Activated CD4-positive, alpha-beta T cell treated with anti-CD3 and anti-CD28 coated beads, Interleukin-2, Interleukin-6, amounts not matched to agents 100 ng/mL and 50 ng/mL, durations not matched to agents 16 hours and 8 hours (primary cell): Measurements from ENCODE around the gene PLK4.
A peak's percentile ranks its signal among the peaks of the same experiment; 100 is the strongest.
"Not testable (repeated sequence)": the region's sequence is repeated elsewhere in the genome, so short reads cannot be mapped to it uniquely, and the experiment has no call there.

Experiments used
- DNase-seq: peaks from one replicate; pipeline ENCODE4 v3.0.0-alpha.2; 2020

The PLK4 gene

DNA sequence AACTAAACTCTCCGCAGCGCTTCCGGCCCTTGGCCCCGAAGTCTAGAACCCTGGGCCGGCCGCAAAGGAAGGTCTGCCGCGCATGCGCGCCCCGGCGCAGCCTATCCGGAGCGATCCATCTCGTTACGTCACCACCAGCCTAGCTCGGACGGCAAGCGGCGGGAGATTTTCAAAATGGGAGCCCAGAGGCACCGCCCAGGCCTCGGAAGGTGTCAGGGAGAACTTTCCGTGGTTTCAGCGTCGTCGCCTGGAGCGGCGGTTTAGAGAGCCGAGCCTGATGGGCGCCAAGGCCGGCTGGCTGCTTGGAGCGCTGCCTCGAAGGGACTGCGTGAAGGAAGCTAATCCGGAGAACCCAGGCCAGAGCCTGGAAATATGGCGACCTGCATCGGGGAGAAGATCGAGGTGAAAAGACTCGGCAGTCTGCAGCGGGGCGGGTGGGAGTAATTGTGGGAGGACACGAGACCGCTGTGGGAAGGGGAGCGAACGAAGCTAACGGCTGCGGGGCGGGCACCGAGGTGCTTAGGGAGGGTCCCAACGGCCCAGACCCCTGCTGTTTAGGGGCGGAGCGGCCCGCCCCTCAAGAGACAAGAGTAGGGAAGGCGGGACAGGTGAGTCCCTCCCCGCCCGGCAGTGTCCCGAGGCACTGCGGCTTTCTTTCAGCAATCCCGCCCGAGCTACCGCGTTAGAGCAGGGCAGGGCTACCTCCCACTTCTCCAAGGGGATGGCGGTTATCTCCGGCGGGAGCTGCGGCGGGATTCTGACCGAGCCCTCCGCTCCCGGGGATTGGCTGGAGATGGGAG, at the start of gene PLK4:
TSS of gene PLK4 (plus strand) at position 131 of the 800 bp plus-strand sequence. CDS start at position 373, 242 bp downstream.
- peak; percentile 98 for DNase-seq

GRCh38 chr4:127832585-127832984, 48.1 kb upstream of the PLK4 start:
- DNase-seq = no peak

DNA sequence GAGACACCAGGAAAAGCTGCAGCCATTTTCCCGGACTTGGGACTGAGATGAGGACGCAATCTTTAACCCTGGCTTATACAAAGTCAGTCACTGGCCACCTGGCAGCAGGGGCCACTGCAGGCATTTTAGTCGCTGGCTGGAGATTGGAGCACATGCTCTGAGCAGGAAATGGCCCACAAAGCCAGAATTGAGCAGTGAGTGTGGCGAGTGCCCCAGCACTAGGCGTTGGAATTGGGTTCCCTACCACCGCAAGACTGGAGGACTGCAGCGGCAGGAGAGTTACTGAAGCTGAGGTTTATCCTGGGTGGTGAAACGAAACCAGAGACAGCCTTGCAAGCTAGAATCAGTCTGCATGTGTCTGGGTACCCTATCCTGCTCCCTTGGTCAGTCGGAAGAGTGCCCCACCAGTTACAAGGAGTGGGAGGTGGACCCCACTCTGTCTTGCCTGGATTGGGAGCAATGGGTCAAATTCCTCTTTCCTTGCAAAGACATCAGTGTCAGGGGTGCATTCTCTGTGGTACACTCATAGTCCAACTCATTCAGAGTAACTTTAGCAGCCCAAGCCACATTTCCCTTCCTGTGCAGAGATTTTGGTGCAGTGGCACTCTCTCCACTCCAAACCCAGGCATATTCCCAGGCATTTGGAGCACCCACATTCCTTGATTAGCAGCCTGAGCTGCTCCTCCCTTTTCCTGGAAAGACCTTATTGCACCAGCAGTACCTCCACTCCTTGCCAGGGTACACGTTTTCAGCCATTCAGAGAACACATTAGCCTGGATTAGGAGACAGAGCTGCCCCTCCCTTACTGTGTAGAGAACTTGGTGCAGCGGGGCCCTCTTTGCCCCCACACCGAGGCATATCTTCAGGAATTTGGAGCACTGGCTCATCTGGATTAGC, 36.7 kb upstream of the PLK4 start:
- no peak for DNase-seq

DNA sequence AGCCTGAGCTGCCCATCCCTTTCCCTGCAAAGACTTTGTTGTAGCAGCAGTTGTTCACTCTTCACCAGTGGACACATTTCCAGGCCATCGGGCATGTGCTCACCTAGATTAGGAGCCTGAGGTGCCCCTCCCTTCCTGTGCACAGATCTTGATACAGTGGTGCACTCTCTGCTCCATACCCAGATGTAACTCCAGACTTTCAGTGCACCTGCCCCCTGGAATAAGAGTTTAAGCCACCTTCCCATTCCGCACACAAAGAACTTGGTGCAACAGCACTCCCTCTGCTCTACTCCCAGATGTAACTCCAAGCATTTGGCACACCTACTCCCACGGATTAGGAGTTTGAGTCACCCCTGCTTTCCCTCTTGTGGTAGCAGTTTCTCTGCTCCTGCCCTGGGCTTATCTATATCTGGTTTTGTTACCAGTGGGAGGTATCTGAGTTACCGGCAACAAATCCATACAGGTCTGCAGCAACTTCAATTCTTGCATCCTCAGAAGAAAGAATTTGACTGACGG, 36.0 kb upstream of the PLK4 start:
- no peak for DNase-seq

GRCh38 chr4:127846061-127846460, 34.6 kb upstream of the PLK4 start:
- DNase-seq = no peak

GRCh38 chr4:127846765-127847164, 33.9 kb upstream of the PLK4 start:
- no peak for DNase-seq

DNA sequence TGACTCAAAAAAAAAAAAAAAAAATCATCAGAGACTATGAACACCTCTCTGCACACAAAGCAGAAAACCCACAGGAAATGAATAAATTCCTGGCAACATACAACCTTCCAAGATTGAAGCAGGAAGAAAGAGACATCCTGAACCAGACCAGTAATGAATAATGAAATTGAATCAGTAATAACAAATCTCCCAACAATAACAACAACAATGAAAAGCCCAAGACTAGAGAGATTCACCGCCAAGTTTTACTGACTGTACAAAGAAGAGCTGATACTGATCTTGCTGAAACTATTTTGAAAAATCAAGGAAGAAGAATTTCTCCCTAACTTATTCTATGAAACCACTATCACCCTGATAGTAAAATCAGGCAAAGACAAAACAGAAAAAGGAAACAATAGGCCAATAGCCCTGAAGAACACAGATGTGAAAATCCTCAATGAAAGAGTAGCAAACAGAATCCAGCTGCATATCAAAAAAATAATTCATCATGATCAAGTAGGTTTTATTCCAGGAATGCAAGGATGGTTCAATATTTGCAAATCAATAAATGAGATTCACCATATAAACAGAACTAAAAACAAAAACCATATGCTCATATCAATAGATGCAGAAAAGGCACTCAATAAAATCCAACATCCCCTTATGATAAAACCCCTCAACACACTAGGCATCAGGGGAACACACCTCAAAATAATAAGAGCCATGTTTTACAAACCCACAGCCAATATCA, 31.0 kb upstream of the PLK4 start:
- DNase-seq = no peak

- DNase-seq = no peak
Measured at GRCh38 chr4:127852661-127853060, 28.0 kb upstream of the PLK4 start.

DNA sequence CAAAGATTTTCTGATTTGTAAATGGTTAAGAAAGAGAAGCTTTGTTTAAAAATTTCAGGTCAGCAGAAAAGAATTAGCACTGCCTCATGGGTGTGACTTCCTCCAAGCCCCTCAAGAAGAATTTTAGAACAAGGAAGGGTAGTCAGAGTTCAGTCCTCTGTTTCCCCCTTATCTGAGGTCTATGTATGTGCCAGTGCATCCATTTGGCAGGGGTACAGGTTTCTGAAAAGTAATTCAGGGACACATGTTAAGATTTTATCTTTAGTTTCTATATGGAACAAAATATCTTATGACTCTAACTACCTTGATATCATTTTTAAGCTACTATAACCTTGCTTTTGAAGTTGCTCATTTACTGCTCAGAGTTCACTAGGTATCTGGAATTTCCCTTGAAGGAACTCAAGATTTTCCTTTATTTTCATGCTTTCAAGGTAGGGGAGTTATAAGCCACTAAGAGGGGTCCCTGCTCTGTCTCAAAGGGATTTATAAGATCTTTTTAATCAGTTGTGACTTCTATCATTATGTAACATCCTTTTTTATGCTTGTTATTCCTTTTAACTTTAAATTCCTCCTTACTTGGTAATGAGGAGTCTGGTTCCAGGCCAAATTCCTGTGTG, 24.4 kb upstream of the PLK4 start:
- no peak for DNase-seq

GRCh38 chr4:127856813-127857447, 23.8 kb upstream of the PLK4 start:
- DNase-seq = no peak

- no peak for DNase-seq
Measured at GRCh38 chr4:127857641-127858040, 23.1 kb upstream of the PLK4 start.

DNA sequence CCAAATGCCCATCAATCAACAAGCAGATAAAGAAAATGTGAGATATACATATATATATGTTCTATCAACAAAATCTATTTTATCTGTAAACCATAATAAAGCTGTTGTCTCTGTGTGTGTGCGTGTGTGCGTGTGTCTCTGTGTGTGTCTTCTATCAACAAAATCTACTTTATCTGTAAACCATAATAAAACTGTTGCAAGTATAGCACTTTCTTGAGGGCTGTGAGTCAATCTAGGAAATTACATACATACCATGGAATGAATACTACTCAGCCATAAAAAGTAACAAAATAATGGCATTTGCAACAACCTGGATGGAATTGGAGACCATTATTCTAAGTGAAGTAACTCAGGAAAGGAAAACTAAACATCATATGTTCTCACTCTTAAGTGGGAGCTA, 12.5 kb upstream of the PLK4 start:
- no peak for DNase-seq

- no peak for DNase-seq
Measured at GRCh38 chr4:127870281-127870680, 10.4 kb upstream of the PLK4 start.

GRCh38 chr4:127870688-127871087, 10.0 kb upstream of the PLK4 start:
- DNase-seq = no peak

GRCh38 chr4:127875791-127876190, 4.9 kb upstream of the PLK4 start:
- no peak for DNase-seq

- no peak for DNase-seq
Measured at GRCh38 chr4:127881563-127881864, 821 bp downstream of the PLK4 start.

DNA sequence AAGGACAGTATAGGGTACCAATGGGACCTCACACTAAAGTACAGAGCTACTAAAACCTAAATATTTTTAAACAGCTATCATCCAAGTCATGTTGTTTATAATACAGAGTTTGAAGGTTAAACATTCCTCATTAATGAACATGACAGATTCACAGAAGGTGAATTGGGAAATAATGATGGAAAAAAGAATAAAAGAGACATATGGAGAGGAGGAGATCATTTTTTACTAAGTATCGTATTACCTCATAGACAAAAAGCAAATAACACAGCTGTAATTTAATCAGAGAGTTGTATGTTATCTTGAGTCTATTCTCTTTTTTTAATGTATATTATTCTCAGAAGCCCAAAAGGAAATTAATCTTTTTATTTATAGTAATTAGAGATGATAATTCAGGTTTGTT, 7.9 kb downstream of the PLK4 start:
- no peak for DNase-seq

DNA sequence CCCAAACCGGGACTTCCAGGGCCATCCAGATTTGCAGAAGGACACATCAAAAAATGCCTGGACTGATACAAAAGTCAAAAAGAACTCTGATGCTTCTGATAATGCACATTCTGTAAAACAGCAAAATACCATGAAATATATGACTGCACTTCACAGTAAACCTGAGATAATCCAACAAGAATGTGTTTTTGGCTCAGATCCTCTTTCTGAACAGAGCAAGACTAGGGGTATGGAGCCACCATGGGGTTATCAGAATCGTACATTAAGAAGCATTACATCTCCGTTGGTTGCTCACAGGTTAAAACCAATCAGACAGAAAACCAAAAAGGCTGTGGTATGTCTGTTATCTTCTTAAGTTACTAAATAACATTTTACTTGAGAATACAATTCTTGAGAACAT, 9.2 kb downstream of the PLK4 start:
- no peak for DNase-seq

DNA sequence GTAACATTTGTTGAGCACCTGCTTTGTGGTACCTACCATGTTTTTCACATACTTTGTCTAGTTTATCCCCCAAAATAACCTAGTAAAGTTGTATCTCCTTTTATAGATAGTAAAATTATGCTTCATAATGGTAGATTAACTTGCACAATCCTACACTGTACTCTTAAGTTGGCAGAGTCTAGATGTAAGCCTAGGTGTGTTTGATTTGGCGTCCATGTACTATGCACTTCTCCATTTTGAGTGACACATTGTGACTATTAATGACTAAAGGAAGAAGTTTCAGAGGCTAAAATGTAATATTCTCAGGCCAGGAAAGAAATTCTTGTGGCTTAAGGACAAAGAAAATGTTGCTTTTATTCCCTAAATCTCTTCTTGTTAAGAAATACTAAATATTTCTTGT, 15.4 kb downstream of the PLK4 start:
- no peak for DNase-seq

- no peak for DNase-seq
Measured at GRCh38 chr4:127896528-127896927, 15.8 kb downstream of the PLK4 start.

DNA sequence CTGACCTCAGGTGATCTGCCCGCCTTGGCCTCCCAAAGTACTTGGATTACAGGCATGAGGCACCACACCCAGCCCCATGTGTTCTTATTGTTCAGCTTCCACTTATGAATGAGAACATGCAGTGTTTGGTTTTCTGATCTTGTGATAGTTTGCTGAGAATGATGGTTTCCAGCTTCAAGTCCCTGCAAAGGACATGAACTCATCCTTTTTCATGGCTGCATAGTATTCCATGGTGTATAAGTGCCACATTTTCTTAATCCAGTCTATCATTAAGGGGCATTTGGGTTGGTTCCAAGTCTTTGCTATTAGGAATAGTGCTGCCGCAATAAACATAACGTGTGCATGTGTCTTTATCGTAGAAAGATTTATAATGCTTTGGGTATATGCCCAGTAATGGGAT, 19.0 kb downstream of the PLK4 start:
- not testable (repeated sequence) for DNase-seq

- no peak for DNase-seq
Measured at GRCh38 chr4:127905029-127905428, 24.3 kb downstream of the PLK4 start.
